K562 (cell line): ENCODE results near the gene TSPAN16. TPM values are rescaled to one million over a fixed set of nuclear protein-coding genes. Genes with fewer than 3 reads are reported as not detected.
A peak's percentile ranks its signal among the peaks of the same experiment; 100 is the strongest.

Experiments
- ARID3A ChIP-seq: IDR thresholded peaks from 2 replicates; pipeline ENCODE4 v1.6.1; 2012; ENCODE audit warnings: low read depth, low read length, improper control_type of control experiment, borderline replicate concordance
- ATF4 ChIP-seq: fragments of 450-650 bp; formaldehyde crosslinking; IDR thresholded peaks from 2 replicates; pipeline ENCODE4 v1.4.0; 2022; ENCODE audit warnings: mild to moderate bottlenecking, moderate library complexity
- E2F3 ChIP-seq: fragments of 250-450 bp; sonication (Bioruptor Pico); IDR thresholded peaks from 2 replicates; pipeline ENCODE4 v1.4.0; 2020; ENCODE audit warnings: mild to moderate bottlenecking
- E2F5 ChIP-seq: sonication (generic); formaldehyde crosslinking; IDR thresholded peaks from 2 replicates; pipeline ENCODE4 v1.8.0; 2022; ENCODE audit warnings: mild to moderate bottlenecking, missing genetic modification reagents
- FOXM1 ChIP-seq, 2 experiments: fragments of 450-650 bp in 1 of 2; sonication (generic) in 1 of 2; formaldehyde crosslinking in 1 of 2; IDR thresholded peaks; 2 replicates each; pipeline versions ENCODE4 v1.6.1 to v1.9.0; 2017 to 2022; ENCODE audit warnings: low read depth in 2 of 2, mild to moderate bottlenecking in 2 of 2, missing genetic modification reagents in 1 of 2, moderate library complexity in 1 of 2
- HDAC6 ChIP-seq: IDR thresholded peaks from 2 replicates; pipeline ENCODE4 v1.6.1; 2012; ENCODE audit warnings: low read depth, mild to moderate bottlenecking, control low read depth, inconsistent platforms, low read length, moderate library complexity
- TRIM25 ChIP-seq: fragments of 450-650 bp; IDR thresholded peaks from 2 replicates; pipeline ENCODE4 v1.7.0; 2016; ENCODE audit warnings: borderline replicate concordance
- ZNF583 ChIP-seq: fragments of 250-450 bp; sonication (Bioruptor Pico); IDR thresholded peaks from 2 replicates; pipeline ENCODE4 v1.4.0; 2020
- polyA plus RNA-seq, 8 experiments: library from polyadenylated mRNA; depleted of rRNA in 4 of 8; stranded (reverse) in 5 of 8; unstranded in 3 of 8; fragments of >200 nt; fragmentation: Nextera tagmentation in 2 of 8; fragmentation: Illumina TruSeq in 1 of 8; extraction: Ambion mirVana in 2 of 8; extraction: Trizol in 1 of 8; gene quantifications; 2 replicates each; pipeline versions ENCODE4 v1.2.1 to v1.2.3, GENCODE V29; 2011 to 2014; ENCODE audit warnings: inconsistent platforms in 1 of 8, missing spikeins in 1 of 8
- total RNA-seq, 7 experiments: library from RNA; depleted of rRNA in 6 of 7; stranded (reverse); fragments of >200 nt in 6 of 7; fragmentation: Illumina TruSeq in 2 of 7; extraction: Trizol in 2 of 7; gene quantifications; 2 replicates each; pipeline versions ENCODE4 v1.2.1 to v1.2.3, GENCODE V29; 2011 to 2021; ENCODE audit warnings: low replicate concordance in 1 of 7
- TF ChIP-seq, protein P1 (sequence below), 2 experiments: IDR thresholded peaks; 2 replicates each; pipeline ENCODE4 v1.6.1; 2011; ENCODE audit warnings: borderline replicate concordance in 1 of 2, control low read depth in 1 of 2, low read depth in 1 of 2, low read length in 1 of 2, mild to moderate bottlenecking in 1 of 2, mixed read lengths in 1 of 2, moderate library complexity in 1 of 2; ENCODE audit not compliant: insufficient read depth in 1 of 2, insufficient read length in 1 of 2, poor library complexity in 1 of 2, severe bottlenecking in 1 of 2; ENCODE audit errors: extremely low read depth in 1 of 2
- TF ChIP-seq, protein P2 (sequence below): conservative IDR thresholded peaks from 2 replicates; pipeline ENCODE4 v1.6.1; 2011; ENCODE audit warnings: low read depth, mild to moderate bottlenecking, low read length; ENCODE audit not compliant: control insufficient read depth
- TF ChIP-seq, protein P3 (sequence below), 3 experiments: fragments of 200-800 bp in 1 of 3; sonication (Bioruptor generic) in 1 of 3; sonication (generic) in 1 of 3; formaldehyde crosslinking in 1 of 3; IDR thresholded peaks; 2 replicates each; pipeline versions ENCODE4 v1.6.1 to v1.8.0; 2016 to 2022; ENCODE audit warnings: mild to moderate bottlenecking in 2 of 3, missing compliant biosample characterization in 2 of 3, missing genetic modification characterization in 2 of 3, missing genetic modification reagents in 1 of 3

TSPAN16 gene
- total and polyA plus RNA-seq, 9 of the 15 experiments (the other 6 are each of a cell fraction or from before 2014, with no cell fraction given), result not detected

- TF ChIP-seq ARID3A, result no peak
- 0 out of 2 replicates have a peak, but pooled peaks have one; percentile 34 for TF ChIP-seq E2F5 (CRISPR knock-in tag)
- no peak for TF ChIP-seq ATF4 (CRISPR knock-in tag)
- TF ChIP-seq, protein P1, sequence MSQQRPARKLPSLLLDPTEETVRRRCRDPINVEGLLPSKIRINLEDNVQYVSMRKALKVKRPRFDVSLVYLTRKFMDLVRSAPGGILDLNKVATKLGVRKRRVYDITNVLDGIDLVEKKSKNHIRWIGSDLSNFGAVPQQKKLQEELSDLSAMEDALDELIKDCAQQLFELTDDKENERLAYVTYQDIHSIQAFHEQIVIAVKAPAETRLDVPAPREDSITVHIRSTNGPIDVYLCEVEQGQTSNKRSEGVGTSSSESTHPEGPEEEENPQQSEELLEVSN (IDR thresholded peaks at IDR 0.05; ENCODE audit: borderline replicate concordance in 1 of 2, extremely low read depth in 1 of 2, insufficient read depth in 1 of 2, insufficient read length in 1 of 2, low read depth in 1 of 2, low read length in 1 of 2, poor library complexity in 1 of 2, severe bottlenecking in 1 of 2), result peak in 1 of 2 experiments; percentile 72
- TF ChIP-seq ZNF583 (CRISPR knock-in tag), result no peak
- TF ChIP-seq TRIM25, result peak; percentile 80; the same call in 1 of the 2 replicates
- TF ChIP-seq HDAC6, result peak; percentile 92; the same call in 1 of the 2 replicates
- TF ChIP-seq, protein P2, sequence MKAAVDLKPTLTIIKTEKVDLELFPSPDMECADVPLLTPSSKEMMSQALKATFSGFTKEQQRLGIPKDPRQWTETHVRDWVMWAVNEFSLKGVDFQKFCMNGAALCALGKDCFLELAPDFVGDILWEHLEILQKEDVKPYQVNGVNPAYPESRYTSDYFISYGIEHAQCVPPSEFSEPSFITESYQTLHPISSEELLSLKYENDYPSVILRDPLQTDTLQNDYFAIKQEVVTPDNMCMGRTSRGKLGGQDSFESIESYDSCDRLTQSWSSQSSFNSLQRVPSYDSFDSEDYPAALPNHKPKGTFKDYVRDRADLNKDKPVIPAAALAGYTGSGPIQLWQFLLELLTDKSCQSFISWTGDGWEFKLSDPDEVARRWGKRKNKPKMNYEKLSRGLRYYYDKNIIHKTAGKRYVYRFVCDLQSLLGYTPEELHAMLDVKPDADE, result 0 out of 2 replicates have a peak, but pooled peaks have one; percentile 49
- TF ChIP-seq, protein P3, sequence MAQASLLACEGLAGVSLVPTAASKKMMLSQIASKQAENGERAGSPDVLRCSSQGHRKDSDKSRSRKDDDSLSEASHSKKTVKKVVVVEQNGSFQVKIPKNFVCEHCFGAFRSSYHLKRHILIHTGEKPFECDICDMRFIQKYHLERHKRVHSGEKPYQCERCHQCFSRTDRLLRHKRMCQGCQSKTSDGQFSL (CRISPR knock-in tag; IDR thresholded peaks at IDR 0.05), result 0 out of 2 replicates have a peak, but pooled peaks have one; percentile 42
- TF ChIP-seq, protein P3 (tag; IDR thresholded peaks at IDR 0.05), result no peak
- no peak for TF ChIP-seq FOXM1 (IDR thresholded peaks at IDR 0.05; ENCODE audit: low read depth)
- TF ChIP-seq FOXM1 (CRISPR knock-in tag; IDR thresholded peaks at IDR 0.05; ENCODE audit: low read depth), result no peak
- TF ChIP-seq E2F3 (CRISPR knock-in tag), result no peak
Observed at GRCh38 chr19:11355160-11356073, 59.5 kb downstream of the TSPAN16 start, which contains the start of gene PLPPR2 (continued).
